Fibroblast of the aortic adventitia (primary cell): ENCODE results near the gene FIG4. TPM values are rescaled to one million over a fixed set of nuclear protein-coding genes. Genes with fewer than 3 reads are reported as not detected.
"Not testable (repeated sequence)": the region's sequence is repeated elsewhere in the genome, so short reads cannot be mapped to it uniquely, and the experiment has no call there.

Experiments
- DNase-seq: peaks from one replicate; pipeline ENCODE4 v3.0.0-alpha.2; 2010; ENCODE audit warnings: low read depth
- H3K4me3 ChIP-seq: 2 replicates; pipeline ENCODE4 v1.5.1; 2011; ENCODE audit warnings: low read depth, mild to moderate bottlenecking, control low read depth, low read length, moderate library complexity
- total RNA-seq: library from RNA; depleted of rRNA; stranded (reverse); fragments of >200 nt; gene quantifications from 2 replicates; pipeline ENCODE4 v1.2.3, GENCODE V29; 2012; ENCODE audit warnings: low replicate concordance
- TF ChIP-seq, protein P1 (sequence below): IDR thresholded peaks from 2 replicates; pipeline ENCODE4 v1.5.1; 2011; ENCODE audit warnings: mild to moderate bottlenecking, low read length, control low read depth, inconsistent platforms; ENCODE audit not compliant: insufficient read depth

Gene FIG4
- total RNA-seq, 1 donor, result 28.0 TPM

DNA sequence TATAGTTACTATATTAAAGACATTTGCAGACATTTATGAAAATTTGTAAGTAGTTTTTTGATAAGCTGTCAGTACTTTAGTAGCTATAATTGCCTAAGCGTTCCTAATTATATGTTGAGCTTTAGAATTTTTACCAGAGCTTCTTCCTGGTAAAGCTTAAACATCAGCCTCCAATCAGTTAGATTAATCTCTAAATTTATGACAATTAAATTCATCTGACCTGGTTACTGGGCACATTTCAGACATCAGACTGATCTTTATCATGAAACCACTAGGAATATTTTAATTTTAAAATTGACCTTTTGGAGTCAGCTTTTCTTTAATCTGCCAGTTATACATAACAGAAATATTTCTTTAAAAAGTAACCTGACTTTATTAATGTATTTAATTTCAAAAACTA is 23.5 kb downstream of the FIG4 start:
- H3K4me3 ChIP-seq, result no peak overlapping the region
- TF ChIP-seq, protein P1, sequence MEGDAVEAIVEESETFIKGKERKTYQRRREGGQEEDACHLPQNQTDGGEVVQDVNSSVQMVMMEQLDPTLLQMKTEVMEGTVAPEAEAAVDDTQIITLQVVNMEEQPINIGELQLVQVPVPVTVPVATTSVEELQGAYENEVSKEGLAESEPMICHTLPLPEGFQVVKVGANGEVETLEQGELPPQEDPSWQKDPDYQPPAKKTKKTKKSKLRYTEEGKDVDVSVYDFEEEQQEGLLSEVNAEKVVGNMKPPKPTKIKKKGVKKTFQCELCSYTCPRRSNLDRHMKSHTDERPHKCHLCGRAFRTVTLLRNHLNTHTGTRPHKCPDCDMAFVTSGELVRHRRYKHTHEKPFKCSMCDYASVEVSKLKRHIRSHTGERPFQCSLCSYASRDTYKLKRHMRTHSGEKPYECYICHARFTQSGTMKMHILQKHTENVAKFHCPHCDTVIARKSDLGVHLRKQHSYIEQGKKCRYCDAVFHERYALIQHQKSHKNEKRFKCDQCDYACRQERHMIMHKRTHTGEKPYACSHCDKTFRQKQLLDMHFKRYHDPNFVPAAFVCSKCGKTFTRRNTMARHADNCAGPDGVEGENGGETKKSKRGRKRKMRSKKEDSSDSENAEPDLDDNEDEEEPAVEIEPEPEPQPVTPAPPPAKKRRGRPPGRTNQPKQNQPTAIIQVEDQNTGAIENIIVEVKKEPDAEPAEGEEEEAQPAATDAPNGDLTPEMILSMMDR, result no peak
- no peak for DNase-seq

DNA sequence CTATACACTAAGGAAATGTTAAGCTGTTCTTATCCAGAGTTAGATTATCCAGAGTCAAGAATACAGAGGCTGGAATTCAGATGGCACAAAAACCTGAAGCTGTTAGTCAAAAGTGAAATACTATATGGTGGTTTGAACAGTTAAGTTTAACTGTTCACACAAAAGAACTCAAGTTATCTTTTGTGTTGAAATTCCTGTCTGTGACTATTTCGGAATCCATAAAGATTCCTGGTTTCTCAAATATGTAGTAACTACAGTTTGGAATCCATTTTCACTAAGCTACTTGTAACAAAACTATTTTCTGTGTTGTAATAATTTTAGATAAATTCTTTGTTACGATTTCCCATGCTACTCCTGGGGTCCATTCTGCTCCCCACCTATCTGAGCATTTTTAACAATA is 24.5 kb downstream of the FIG4 start:
- no peak overlapping the region for H3K4me3 ChIP-seq
- TF ChIP-seq, protein P1, result no peak
- DNase-seq, result no peak

DNA sequence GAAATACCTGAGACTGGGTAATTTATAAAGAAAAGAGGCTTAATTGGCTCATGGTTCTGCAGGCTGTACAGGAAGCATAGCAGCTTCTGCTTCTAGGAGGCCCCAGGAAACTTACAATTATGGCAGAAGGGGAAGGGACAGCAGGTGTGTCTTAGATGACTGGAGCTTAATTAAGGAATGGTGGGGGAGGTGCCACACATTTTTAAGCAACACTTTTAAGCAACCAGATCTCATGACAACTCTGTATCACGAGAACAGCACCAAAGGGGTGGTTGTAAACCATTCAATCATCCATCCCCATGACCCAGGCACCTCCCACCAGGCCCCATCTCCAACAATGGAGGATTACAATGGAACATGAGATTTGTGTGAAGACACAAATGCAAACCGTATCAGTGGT is 26.9 kb downstream of the FIG4 start:
- no peak for DNase-seq
- TF ChIP-seq, protein P1, result no peak
- H3K4me3 ChIP-seq, result no peak overlapping the region

DNA sequence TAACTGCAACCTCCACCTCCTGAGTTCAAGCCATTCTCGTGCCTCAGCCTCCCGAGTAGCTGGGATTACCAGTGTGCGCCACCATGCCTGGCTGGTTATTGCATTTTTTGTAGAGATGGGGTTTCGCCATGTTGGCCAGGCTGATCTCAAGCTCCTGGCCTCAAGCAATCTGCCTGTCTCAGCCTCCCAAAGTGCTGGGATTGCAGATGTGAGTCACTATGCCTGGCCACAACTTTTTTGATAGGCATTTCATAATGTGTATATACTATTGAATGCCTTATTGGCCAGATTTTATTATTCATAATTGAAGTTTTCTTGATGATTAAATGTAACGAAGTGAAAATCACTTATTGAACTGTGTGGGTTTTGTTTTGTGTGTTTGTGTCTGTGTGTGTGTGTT is 27.9 kb downstream of the FIG4 start:
- DNase-seq, result no peak
- TF ChIP-seq, protein P1, result no peak

DNA sequence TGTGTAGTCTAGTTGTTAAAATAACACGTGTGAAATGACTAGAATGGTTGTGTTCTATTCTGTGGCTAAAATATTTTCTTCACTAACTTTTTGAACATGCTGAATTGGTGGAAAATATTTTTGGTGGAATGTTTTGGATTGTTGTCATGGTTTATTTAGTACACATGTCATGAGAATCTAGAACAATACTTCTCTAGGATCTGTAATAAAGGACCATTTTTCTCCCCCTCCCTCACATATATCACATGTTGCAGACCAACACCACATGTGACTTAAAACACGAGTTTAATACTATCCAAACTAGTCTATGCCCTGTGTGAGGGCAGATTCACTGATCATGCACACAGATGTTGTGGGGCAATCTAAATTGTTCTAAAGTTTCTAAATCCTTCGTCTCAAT is 29.2 kb downstream of the FIG4 start:
- TF ChIP-seq, protein P1, result no peak
- no peak overlapping the region for H3K4me3 ChIP-seq
- no peak for DNase-seq

More for the DNA sequence above, 27.9 kb downstream of the FIG4 start:
- no peak overlapping the region for H3K4me3 ChIP-seq

DNA sequence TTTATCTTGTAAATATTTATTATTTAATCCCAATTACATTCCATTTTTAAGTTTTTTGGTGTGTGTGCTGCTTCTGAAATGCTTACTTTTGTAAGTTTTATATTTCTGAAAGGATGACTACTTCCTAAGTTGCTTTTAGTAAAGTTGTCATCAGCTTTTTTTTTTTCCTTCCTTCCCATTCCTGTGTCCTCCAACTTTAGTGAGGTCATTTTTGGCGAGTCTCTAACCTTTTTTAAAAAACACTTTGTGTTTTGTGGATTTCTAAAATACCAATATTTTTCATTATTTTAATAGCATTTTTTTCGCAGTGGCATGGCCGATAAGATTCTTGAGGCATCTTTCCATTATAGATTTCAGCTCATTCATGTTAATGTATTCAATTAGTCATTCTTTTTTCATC is 30.9 kb downstream of the FIG4 start:
- TF ChIP-seq, protein P1, result no peak
- H3K4me3 ChIP-seq, result no peak overlapping the region
- DNase-seq, result no peak

DNA sequence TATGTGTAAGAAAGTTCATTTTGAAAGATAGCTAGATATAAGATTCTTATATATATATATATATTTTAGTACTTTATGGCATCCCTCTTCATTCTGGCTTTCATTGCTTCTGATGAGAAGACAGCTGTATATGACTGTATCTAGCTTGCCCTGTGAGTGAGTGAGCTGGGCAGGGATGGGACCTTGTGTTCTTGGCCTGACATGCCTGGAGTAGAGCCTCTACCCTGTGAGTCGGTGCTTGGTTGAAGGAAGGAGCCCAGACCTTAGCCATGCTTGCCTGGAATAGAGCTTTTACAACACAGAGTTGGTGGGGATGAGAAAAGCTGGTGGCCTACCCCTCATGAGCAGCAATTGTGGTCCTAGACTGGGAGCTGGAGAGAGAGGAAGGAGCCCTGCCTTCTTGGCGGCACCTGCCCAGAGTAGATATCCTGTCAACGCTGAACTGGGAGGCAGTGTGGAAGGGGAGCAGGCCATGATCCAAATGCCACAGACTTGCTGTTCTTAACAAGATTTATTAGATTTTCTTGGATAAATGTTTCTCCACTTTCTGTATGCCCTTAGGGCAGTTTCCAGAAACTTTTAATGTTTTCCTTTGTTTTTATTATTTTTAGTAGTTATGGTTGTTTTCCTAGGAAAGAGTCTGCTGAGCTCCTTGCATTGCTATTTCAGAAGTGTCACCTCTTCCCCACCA is 31.6 kb downstream of the FIG4 start:
- H3K4me3 ChIP-seq, result no peak overlapping the region
- DNase-seq, result no peak
- TF ChIP-seq, protein P1, result no peak

DNA sequence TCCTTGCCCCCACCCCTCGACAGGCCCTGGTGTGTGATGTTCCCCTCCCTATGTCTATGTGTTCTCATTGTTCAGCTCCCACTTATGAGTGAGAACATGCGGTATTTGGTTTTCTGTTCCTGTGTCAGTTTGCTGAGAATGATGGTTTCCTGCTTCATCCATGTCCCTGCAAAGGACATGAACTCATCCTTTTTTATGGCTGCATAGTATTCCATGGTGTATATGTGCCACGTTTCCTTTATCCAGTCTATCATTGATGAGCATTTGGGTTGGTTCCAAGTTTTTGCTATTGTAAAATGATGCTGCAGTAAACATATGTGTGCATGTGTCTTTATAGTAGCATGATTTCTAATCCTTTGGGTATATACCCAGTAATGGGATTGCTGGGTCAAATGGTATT is 34.2 kb downstream of the FIG4 start:
- H3K4me3 ChIP-seq, DNase-seq: not testable (repeated sequence)
